K562 (cell line): ENCODE measurements around the gene PDE1C. TPM values are rescaled to one million over a fixed set of nuclear protein-coding genes. Genes with fewer than 3 reads are reported as not detected.

Experiments used
- ATAC-seq: fragments of 200-7000 bp; cut with Tn5 transposase; 3 replicates; pipeline ENCODE4 v1.9.1; 2020; ENCODE audit warnings: moderate library complexity
- BruUV-seq: library from RNA; stranded (reverse); fragments of 400-500 nt; replicated peaks from 2 replicates; lab custom pipeline; 2021; lab: Mats Ljungman, UMichigan
- CTCF ChIA-PET: fragments of 300-600 bp; formaldehyde crosslinking; extraction: SDS; loops from one replicate; lab custom pipeline; 2021; ENCODE audit warnings: low intra/inter-chr PET ratio; lab: Yijun Ruan, JAX
- POLR2A ChIA-PET: fragments of 300-600, 350-650 bp; sonication (Branson Sonifier 250); formaldehyde crosslinking; extraction: SDS; loops from one replicate; lab custom pipeline; 2021; ENCODE audit warnings: antibody characterized with exemption, inconsistent platforms; lab: Yijun Ruan, JAX
- DNase-seq, 4 experiments: peaks; one replicate each; pipeline versions ENCODE4 v3.0.0 to v3.0.0-alpha.2; 2011 to 2018; ENCODE audit warnings: low spot score in 3 of 4, mixed read lengths in 3 of 4; ENCODE audit errors: extremely low read depth in 1 of 4
- FAIRE-seq: peaks from 2 replicates; lab custom pipeline; 2011; peaks lifted over from hg19 to GRCh38; lab: Jason Lieb, UNC
- H2AFZ ChIP-seq: 2 replicates; pipeline ENCODE4 v1.6.0; 2011; ENCODE audit warnings: low read depth, low read length, control low read depth, inconsistent platforms
- H3K27ac ChIP-seq: fragments of 200-600 bp; 3 replicates; pipeline ENCODE4 v1.8.0; 2011; ENCODE audit warnings: low read depth, mild to moderate bottlenecking, control low read depth, inconsistent platforms, low read length, moderate library complexity, mixed read lengths; ENCODE audit errors: extremely low read depth
- H3K27me3 ChIP-seq, 2 experiments: fragments of 300-600 bp in 1 of 2; 2 replicates in 1 of 2; 3 replicates in 1 of 2; pipeline versions ENCODE4 v1.6.0 to v1.8.0; 2011; ENCODE audit warnings: inconsistent platforms in 2 of 2, low read length in 2 of 2, mild to moderate bottlenecking in 1 of 2, mixed read lengths in 1 of 2, moderate library complexity in 1 of 2; ENCODE audit not compliant: control insufficient read depth in 2 of 2, insufficient read depth in 2 of 2
- H3K36me3 ChIP-seq: fragments of 300-600 bp; 3 replicates; pipeline ENCODE4 v1.8.0; 2011; ENCODE audit warnings: mild to moderate bottlenecking, low read length, inconsistent platforms; ENCODE audit not compliant: control insufficient read depth, insufficient read depth
- H3K4me1 ChIP-seq, 2 experiments: fragments of 200-600 bp in 1 of 2; replicated peaks in 1 of 2; 2 replicates in 1 of 2; 3 replicates in 1 of 2; pipeline versions ENCODE4 v1.5.1 to v1.8.0; 2011; ENCODE audit warnings: inconsistent platforms in 2 of 2, low read length in 2 of 2, mild to moderate bottlenecking in 1 of 2, mixed read lengths in 1 of 2, moderate library complexity in 1 of 2; ENCODE audit not compliant: control insufficient read depth in 2 of 2, insufficient read depth in 2 of 2
- H3K4me2 ChIP-seq: 2 replicates; pipeline ENCODE4 v1.6.1; 2011; ENCODE audit warnings: low read length, control low read depth, inconsistent platforms, mixed read lengths; ENCODE audit not compliant: insufficient read depth
- H3K4me3 ChIP-seq: fragments of 200-600 bp; sonication (generic), shearing (Covaris generic); 2 replicates; pipeline ENCODE4 v1.5.1; 2016; ENCODE audit warnings: control low read depth, inconsistent platforms
- H3K79me2 ChIP-seq: fragments of 200-600 bp; 3 replicates; pipeline ENCODE4 v1.8.0; 2011; ENCODE audit warnings: low read length, inconsistent platforms; ENCODE audit not compliant: control insufficient read depth, insufficient read depth
- H3K9ac ChIP-seq, 2 experiments: 2 replicates each; pipeline versions ENCODE4 v1.6.0 to v1.6.1; 2011; ENCODE audit warnings: low read depth in 2 of 2, low read length in 2 of 2, control low read depth in 1 of 2, inconsistent platforms in 1 of 2, mild to moderate bottlenecking in 1 of 2, mixed read lengths in 1 of 2; ENCODE audit not compliant: insufficient read depth in 1 of 2
- H3K9me1 ChIP-seq: one replicate; pipeline ENCODE4 v1.6.0; 2011; ENCODE audit warnings: inconsistent platforms, mild to moderate bottlenecking, low read length, moderate library complexity; ENCODE audit not compliant: control insufficient read depth, insufficient read depth
- H3K9me3 ChIP-seq: replicated peaks from 2 replicates; pipeline ENCODE4 v1.5.1; 2011; ENCODE audit warnings: low read depth, low read length, inconsistent platforms; ENCODE audit not compliant: control insufficient read depth, insufficient read depth
- H4K20me1 ChIP-seq: replicated peaks from 2 replicates; pipeline ENCODE4 v1.6.1; 2011; ENCODE audit warnings: low read length, inconsistent platforms, mixed read lengths; ENCODE audit not compliant: control insufficient read depth, insufficient read depth
- E2F4 ChIP-seq: sonication (generic); formaldehyde crosslinking; IDR thresholded peaks from 2 replicates; pipeline ENCODE4 v1.8.0; 2022; ENCODE audit warnings: mild to moderate bottlenecking, low read depth, missing genetic modification reagents
- ETS2 ChIP-seq: IDR thresholded peaks from 2 replicates; pipeline ENCODE4 v1.6.1; 2016; ENCODE audit warnings: borderline replicate concordance, missing genetic modification characterization, mild to moderate bottlenecking, moderate library complexity, missing compliant biosample characterization; ENCODE audit not compliant: poor library complexity, severe bottlenecking
- PTRF ChIP-seq: fragments of 450-650 bp; IDR thresholded peaks from 2 replicates; pipeline ENCODE4 v1.6.1; 2016; ENCODE audit warnings: mild to moderate bottlenecking, missing genetic modification characterization, missing compliant biosample characterization
- RFX1 ChIP-seq: fragments of 450-650 bp; IDR thresholded peaks from 2 replicates; pipeline ENCODE4 v1.6.1; 2016; ENCODE audit warnings: mild to moderate bottlenecking, moderate library complexity
- SMARCA4 ChIP-seq: fragments of 450-650 bp; IDR thresholded peaks from 2 replicates; pipeline ENCODE4 v1.6.1; 2016
- ZFP1 ChIP-seq: fragments of 450-650 bp; formaldehyde crosslinking; IDR thresholded peaks from 2 replicates; pipeline ENCODE4 v1.4.0; 2020; ENCODE audit warnings: mild to moderate bottlenecking, mixed read lengths
- ZFP36 ChIP-seq: fragments of 150-350 bp; IDR thresholded peaks from 2 replicates; pipeline ENCODE4 v1.6.1; 2018; ENCODE audit warnings: low read length, low read depth; ENCODE audit not compliant: partially characterized antibody
- ZKSCAN8 ChIP-seq: fragments of 200-800 bp; sonication (Bioruptor generic); IDR thresholded peaks from 2 replicates; pipeline ENCODE4 v1.6.1; 2016; ENCODE audit warnings: missing genetic modification characterization, missing compliant biosample characterization
- ZNF830 ChIP-seq: fragments of 250-450 bp; sonication (Bioruptor Pico); IDR thresholded peaks from 2 replicates; pipeline ENCODE4 v1.5.0; 2021; ENCODE audit warnings: mild to moderate bottlenecking
- WGBS: fragments of 100-300 bp; shearing (Covaris generic); methylation state at CpG from one replicate; pipeline ENCODE4 v1.1.6; 2016; ENCODE audit warnings: low coverage, mixed read lengths; ENCODE audit not compliant: insufficient coverage; ENCODE audit errors: missing lambda C conversion rate; 5-methylcytosine and 5-hydroxymethylcytosine counted together
- in situ Hi-C: fragments of 300-500 bp; cut with MboI; formaldehyde crosslinking; loops from 4 replicates; pipeline ENCODE4 v1.15.0; 2018; ENCODE audit warnings: inconsistent platforms, mixed read lengths
- intact Hi-C: fragments of 100-400 bp; cut with micrococcal nuclease; formaldehyde crosslinking; loops from 2 replicates; pipeline ENCODE4 v1.14.2; 2022
- polyA plus RNA-seq, 8 experiments: library from polyadenylated mRNA; depleted of rRNA in 4 of 8; stranded (reverse) in 5 of 8; unstranded in 3 of 8; fragments of >200 nt; fragmentation: Nextera tagmentation in 2 of 8; fragmentation: Illumina TruSeq in 1 of 8; extraction: Ambion mirVana in 2 of 8; extraction: Trizol in 1 of 8; gene quantifications; 2 replicates each; pipeline versions ENCODE4 v1.2.1 to v1.2.3, GENCODE V29; 2011 to 2014; ENCODE audit warnings: inconsistent platforms in 1 of 8, missing spikeins in 1 of 8
- total RNA-seq, 7 experiments: library from RNA; depleted of rRNA in 6 of 7; stranded (reverse); fragments of >200 nt in 6 of 7; fragmentation: Illumina TruSeq in 2 of 7; extraction: Trizol in 2 of 7; gene quantifications; 2 replicates each; pipeline versions ENCODE4 v1.2.1 to v1.2.3, GENCODE V29; 2011 to 2021; ENCODE audit warnings: low replicate concordance in 1 of 7

Gene PDE1C
- total and polyA plus RNA-seq, 9 of the 15 experiments (the other 6 are each of a cell fraction or from before 2014, with no cell fraction given): under 0.01 to 0.01 TPM; not detected in 7

DNA sequence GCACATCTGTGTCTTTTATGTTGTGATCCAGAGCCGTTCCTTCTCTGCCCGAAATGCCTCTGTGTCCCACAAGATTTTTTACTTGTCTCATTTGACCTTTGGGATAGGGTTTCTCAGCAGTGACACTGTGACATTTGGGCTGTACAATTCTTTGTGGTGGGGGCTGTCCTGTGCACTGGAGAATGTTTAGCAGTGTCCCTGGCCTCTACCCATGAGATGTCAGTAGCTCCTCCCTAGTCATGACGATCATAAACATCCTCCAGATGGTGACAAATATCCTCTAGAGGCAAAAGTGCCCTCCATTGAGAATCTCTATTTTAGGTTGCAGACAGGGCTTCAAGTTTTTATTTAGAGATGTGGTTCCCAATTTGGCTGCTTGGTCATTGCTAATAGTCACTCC, 291.9 kb downstream of the PDE1C start:
- H3K4me3 ChIP-seq: no peak overlapping the region

More for the DNA sequence above, 291.9 kb downstream of the PDE1C start:
- Histone ChIP-seq H3K9ac (no peak overlapping the region), H2AFZ (no peak overlapping the region), H3K27me3 (no peaks in the 10 kb centered on the region; a peak in 1 of 5 replicates), H3K9me1 (no peaks in the 10 kb centered on the region), H3K4me1 (no peaks in the 10 kb centered on the region), H4K20me1 (no peaks in the 10 kb centered on the region), H3K27ac (no peak overlapping the region), H3K4me2 (no peak overlapping the region), H3K79me2 (no peaks in the 10 kb centered on the region), H3K36me3 (no peaks in the 10 kb centered on the region), H3K9me3 (no peaks in the 10 kb centered on the region)
- BruUV-seq: no TSS peak
- in situ Hi-C loops (no loop called here), intact Hi-C loops (no loop called here)
- FAIRE-seq (no peak), DNase-seq (no peak), ATAC-seq (no peak)
- POLR2A ChIA-PET: no interaction called here
- WGBS: 0% methylated on average over 3 of the region's 3 CpGs
- TF ChIP-seq SMARCA4 (no peak), ZFP36 (no peak), ZKSCAN8 (CRISPR knock-in tag) (no peak), ZNF830 (CRISPR knock-in tag) (no peak), ZFP1 (no peak), ETS2 (tag) (no peak), RFX1 (no peak), E2F4 (CRISPR knock-in tag) (no peak), PTRF (no peak)
- CTCF ChIA-PET: no interaction called here
